H1 (cell line): ENCODE data around the gene GAK. TPM values are rescaled to one million over a fixed set of nuclear protein-coding genes. Genes with fewer than 3 reads are reported as not detected.

Source experiments
- CTCF ChIA-PET: fragments of 300-600 bp; sonication (Branson Sonifier 250); formaldehyde crosslinking; loops from one replicate; lab custom pipeline; 2021; ENCODE audit not compliant: partially characterized antibody; lab: Charles Lee
- POLR2A ChIA-PET: fragments of 300-600 bp; sonication (Branson Sonifier 250); formaldehyde crosslinking; loops from one replicate; lab custom pipeline; 2021; ENCODE audit warnings: inconsistent platforms; ENCODE audit not compliant: partially characterized antibody; lab: Charles Lee
- DNase-seq, 2 experiments: peaks; one replicate each; pipeline versions ENCODE4 v3.0.0 to v3.0.0-alpha.2; 2010 to 2022; ENCODE audit warnings: low spot score in 2 of 2, low read depth in 1 of 2, mixed read lengths in 1 of 2
- FAIRE-seq: peaks from 2 replicates; lab custom pipeline; 2011; peaks lifted over from hg19 to GRCh38; lab: Jason Lieb, UNC
- H2AFZ ChIP-seq: 2 replicates; pipeline ENCODE4 v1.8.1; 2012; ENCODE audit warnings: low read length, inconsistent platforms
- H2AK5ac ChIP-seq: 2 replicates; pipeline ENCODE4 v1.6.1; 2013; ENCODE audit warnings: low read depth, low read length
- H2BK120ac ChIP-seq: replicated peaks from 2 replicates; pipeline ENCODE3; 2013; ENCODE audit warnings: low read depth, low read length, inconsistent platforms
- H2BK12ac ChIP-seq: 2 replicates; pipeline ENCODE4 v1.6.1; 2013; ENCODE audit warnings: low read depth, low read length
- H2BK15ac ChIP-seq: 2 replicates; pipeline ENCODE4 v1.6.1; 2013; ENCODE audit warnings: low read length
- H2BK20ac ChIP-seq: 2 replicates; pipeline ENCODE4 v1.6.1; 2013; ENCODE audit warnings: low read length
- H2BK5ac ChIP-seq: 2 replicates; pipeline ENCODE4 v1.6.1; 2013; ENCODE audit warnings: low read depth, low read length
- H3K14ac ChIP-seq: 2 replicates; pipeline ENCODE4 v1.6.1; 2013; ENCODE audit warnings: inconsistent platforms; ENCODE audit not compliant: insufficient read length
- H3K18ac ChIP-seq: 2 replicates; pipeline ENCODE4 v1.6.1; 2013; ENCODE audit warnings: low read length; ENCODE audit errors: extremely low read depth
- H3K23ac ChIP-seq: 2 replicates; pipeline ENCODE4 v1.6.1; 2013; ENCODE audit warnings: inconsistent platforms; ENCODE audit not compliant: insufficient read length
- H3K23me2 ChIP-seq: 2 replicates; pipeline ENCODE4 v1.6.1; 2013; ENCODE audit warnings: low read depth, low read length
- H3K27ac ChIP-seq: 2 replicates; pipeline ENCODE4 v1.6.1; 2011; ENCODE audit warnings: low read depth, low read length, inconsistent platforms
- H3K27me3 ChIP-seq, 4 experiments: replicated peaks in 1 of 4; 1 replicate in 1 of 4; 2 replicates in 3 of 4; pipeline versions ENCODE4 v1.6.1 to v1.8.1; 2011 to 2013; ENCODE audit warnings: low read length in 3 of 4, mild to moderate bottlenecking in 3 of 4, inconsistent platforms in 2 of 4, mixed read lengths in 2 of 4, moderate library complexity in 1 of 4; ENCODE audit not compliant: control insufficient read depth in 3 of 4, insufficient read depth in 3 of 4; ENCODE audit errors: extremely low read depth in 1 of 4
- H3K36me3 ChIP-seq, 4 experiments: 2 replicates each; pipeline versions ENCODE4 v1.6.1 to v1.8.1; 2011 to 2013; ENCODE audit warnings: mild to moderate bottlenecking in 4 of 4, low read length in 3 of 4, moderate library complexity in 2 of 4, control low read depth in 1 of 4, inconsistent platforms in 1 of 4; ENCODE audit not compliant: insufficient read depth in 4 of 4, control insufficient read depth in 2 of 4
- H3K4ac ChIP-seq: replicated peaks from 2 replicates; pipeline ENCODE3; 2013; ENCODE audit warnings: low read length, low read depth, mixed read lengths, inconsistent platforms; ENCODE audit not compliant: insufficient read length
- H3K4me1 ChIP-seq, 4 experiments: replicated peaks in 1 of 4; 1 replicate in 1 of 4; 2 replicates in 3 of 4; pipeline versions ENCODE4 v1.6.1 to v1.8.1; 2011 to 2013; ENCODE audit warnings: low read length in 3 of 4, inconsistent platforms in 2 of 4, mixed read lengths in 1 of 4; ENCODE audit not compliant: insufficient read depth in 4 of 4, control insufficient read depth in 3 of 4
- H3K4me2 ChIP-seq, 2 experiments: 2 replicates each; pipeline versions ENCODE4 v1.6.1 to v1.8.1; 2011 to 2013; ENCODE audit warnings: low read depth in 2 of 2, low read length in 2 of 2, control low read depth in 1 of 2, inconsistent platforms in 1 of 2, mild to moderate bottlenecking in 1 of 2; ENCODE audit not compliant: insufficient read depth in 1 of 2
- H3K4me3 ChIP-seq, 4 experiments: fragments of 200-600, 300-600 bp in 1 of 4; sonication (generic), shearing (Covaris generic), sonication (Bioruptor Twin) in 1 of 4; 2 replicates each; pipeline versions ENCODE4 v1.5.1 to v1.8.1; 2011 to 2016; ENCODE audit warnings: low read length in 4 of 4, low read depth in 3 of 4, control low read depth in 2 of 4, inconsistent platforms in 2 of 4, mild to moderate bottlenecking in 2 of 4, mixed read lengths in 1 of 4, moderate library complexity in 1 of 4; ENCODE audit not compliant: insufficient read depth in 2 of 4; ENCODE audit errors: extremely low read depth in 1 of 4
- H3K56ac ChIP-seq: replicated peaks from 2 replicates; pipeline ENCODE3; 2013; ENCODE audit warnings: low read depth, mild to moderate bottlenecking, mixed read lengths, low read length, inconsistent platforms; ENCODE audit not compliant: insufficient read length
- H3K79me1 ChIP-seq: 2 replicates; pipeline ENCODE4 v1.6.1; 2013; ENCODE audit warnings: low read depth, low read length, control low read depth
- H3K79me2 ChIP-seq, 2 experiments: 2 replicates each; pipeline versions ENCODE4 v1.6.1 to v1.8.1; 2012 to 2013; ENCODE audit warnings: low read length in 2 of 2, mild to moderate bottlenecking in 2 of 2, inconsistent platforms in 1 of 2; ENCODE audit not compliant: insufficient read depth in 2 of 2, control insufficient read depth in 1 of 2
- H3K9ac ChIP-seq, 4 experiments: replicated peaks in 1 of 4; 1 replicate in 1 of 4; 2 replicates in 3 of 4; pipeline versions ENCODE4 v1.6.1 to v1.8.1; 2011 to 2013; ENCODE audit warnings: low read depth in 3 of 4, low read length in 3 of 4, control low read depth in 2 of 4, mild to moderate bottlenecking in 2 of 4, moderate library complexity in 2 of 4, inconsistent platforms in 1 of 4; ENCODE audit errors: extremely low read depth in 1 of 4
- H3K9me3 ChIP-seq, 2 experiments: 2 replicates each; pipeline versions ENCODE4 v1.6.1 to v1.8.1; 2012 to 2013; ENCODE audit warnings: mild to moderate bottlenecking in 2 of 2, moderate library complexity in 2 of 2, control low read depth in 1 of 2, inconsistent platforms in 1 of 2, low read depth in 1 of 2, low read length in 1 of 2, mixed read lengths in 1 of 2; ENCODE audit not compliant: insufficient read depth in 2 of 2
- H4K20me1 ChIP-seq, 2 experiments: replicated peaks in 1 of 2; 2 replicates each; pipeline versions ENCODE3 to v1.8.1; 2011 to 2013; ENCODE audit warnings: inconsistent platforms in 2 of 2, low read length in 2 of 2, mild to moderate bottlenecking in 1 of 2; ENCODE audit not compliant: insufficient read depth in 2 of 2, control insufficient read depth in 1 of 2
- H4K5ac ChIP-seq: 2 replicates; pipeline ENCODE4 v1.6.1; 2013; ENCODE audit warnings: low read length, low read depth, mixed read lengths, inconsistent platforms; ENCODE audit not compliant: insufficient read length
- H4K8ac ChIP-seq: 2 replicates; pipeline ENCODE4 v1.8.0; 2013; ENCODE audit warnings: mild to moderate bottlenecking, moderate library complexity, low read length, inconsistent platforms; ENCODE audit not compliant: insufficient read depth; ENCODE audit errors: extremely low read depth
- H4K91ac ChIP-seq: replicated peaks from 2 replicates; pipeline ENCODE3; 2013; ENCODE audit warnings: low read length, mixed read lengths, inconsistent platforms; ENCODE audit not compliant: insufficient read length
- CEBPB ChIP-seq: IDR thresholded peaks from 2 replicates; pipeline ENCODE4 v1.6.1; 2012; ENCODE audit warnings: low read depth, low read length
- CHD1 ChIP-seq: IDR thresholded peaks from 2 replicates; pipeline ENCODE4 v1.6.1; 2012; ENCODE audit warnings: low read depth, low read length, improper control_type of control experiment
- E2F6 ChIP-seq: IDR thresholded peaks from 2 replicates; pipeline ENCODE4 v1.6.1; 2012; ENCODE audit warnings: inconsistent platforms
- EZH2 ChIP-seq: fragments of 200-600 bp; sonication (generic); IDR thresholded peaks from 2 replicates; pipeline ENCODE4 v1.7.1; 2012; ENCODE audit warnings: low read depth, mild to moderate bottlenecking, moderate library complexity, low read length, inconsistent platforms; ENCODE audit not compliant: severe bottlenecking
- KDM1A ChIP-seq: fragments of 200-600, 300-600 bp; sonication (generic); IDR thresholded peaks from 2 replicates; pipeline ENCODE4 v1.7.1; 2016; ENCODE audit warnings: mild to moderate bottlenecking, low read length, borderline replicate concordance
- KDM4A ChIP-seq: IDR thresholded peaks from one replicate; pipeline ENCODE4 v1.7.1; 2012; ENCODE audit warnings: low read depth, mild to moderate bottlenecking, moderate library complexity, low read length, inconsistent platforms; ENCODE audit not compliant: severe bottlenecking
- RNF2 ChIP-seq: fragments of 200-900, 300-1000 bp; sonication (generic); IDR thresholded peaks from 2 replicates; pipeline ENCODE4 v1.7.1; 2016; ENCODE audit warnings: borderline replicate concordance, low read depth, mild to moderate bottlenecking, antibody characterized with exemption, low read length; ENCODE audit not compliant: poor library complexity, severe bottlenecking; ENCODE audit errors: missing control alignments
- SIRT6 ChIP-seq: IDR thresholded peaks from one replicate; pipeline ENCODE4 v1.7.1; 2012; ENCODE audit warnings: low read length, inconsistent platforms
- SIX5 ChIP-seq: IDR thresholded peaks from 2 replicates; pipeline ENCODE4 v1.6.1; 2011; ENCODE audit warnings: mild to moderate bottlenecking, low read depth, low read length
- TAF7 ChIP-seq: optimal IDR thresholded peaks from 2 replicates; pipeline ENCODE3; 2011; ENCODE audit warnings: low read depth, mild to moderate bottlenecking, inconsistent platforms, low read length, moderate library complexity, borderline replicate concordance
- YY1 ChIP-seq: IDR thresholded peaks from 2 replicates; pipeline ENCODE4 v1.6.1; 2011; ENCODE audit warnings: low read depth, mild to moderate bottlenecking, low read length
- ZNF274 ChIP-seq: IDR thresholded peaks from 2 replicates; pipeline ENCODE4 v1.7.0; 2012; ENCODE audit warnings: low read length, borderline replicate concordance; ENCODE audit errors: extremely low read depth
- WGBS, 2 experiments: shearing (Covaris generic) in 1 of 2; methylation state at CpG; one replicate each; pipeline versions ENCODE4 v1.1.6 to v1.1.7; 2013 to 2015; ENCODE audit warnings: low lambda C conversion rate in 2 of 2, mixed read lengths in 2 of 2, inconsistent platforms in 1 of 2, low coverage in 1 of 2, missing lambda C conversion rate in 1 of 2; ENCODE audit not compliant: insufficient replicate concordance in 2 of 2, insufficient coverage in 1 of 2, insufficient read length in 1 of 2; ENCODE audit errors: extremely low coverage in 1 of 2, missing lambda C conversion rate in 1 of 2; 5-methylcytosine and 5-hydroxymethylcytosine counted together
- polyA plus RNA-seq, 7 experiments: library from polyadenylated mRNA; depleted of rRNA in 3 of 7; stranded (reverse) in 5 of 7; unstranded in 2 of 7; fragments of >200 nt in 5 of 7; fragments of 200-250 nt in 2 of 7; gene quantifications; 1 replicate in 5 of 7; 2 replicates in 1 of 7; 4 replicates in 1 of 7; pipeline versions ENCODE4 v1.2.1 to v1.2.3, GENCODE V29; 2011 to 2013; ENCODE audit warnings: missing spikeins in 2 of 7, mixed read lengths in 2 of 7
- total RNA-seq: library from RNA; stranded (reverse); fragmentation: NEBNext Ultra II Directional; extraction: Animal tissue kit (Norgen Biotek cat#: 25700); gene quantifications from 2 replicates; pipeline ENCODE4 v1.2.1, GENCODE V29; 2021

Gene GAK
- total and polyA plus RNA-seq, 2 of the 8 experiments (the other 6 are each of a cell fraction or from before 2014, with no cell fraction given) = 31.5 to 70.8 TPM

GRCh38 chr4:929096-929765 lies 2.9 kb downstream of the GAK start:
- Histone ChIP-seq H4K8ac (no peak overlapping the region), H4K5ac (no peak overlapping the region), H2BK120ac (no peak overlapping the region), H3K79me1 (peaks cover 22% of the 10 kb centered on the region), H3K23me2 (peaks cover 14% of the 10 kb centered on the region; the same call in 1 of the 2 replicates), H2AFZ (no peak overlapping the region), H3K4me1 (peaks cover 0 to 8% (median 4%) of the 10 kb centered on the region in 4 experiments; a peak in 5 of 7 replicates), H3K14ac (no peak overlapping the region), H3K36me3 (no peaks in the 10 kb centered on the region), H3K4ac (no peak overlapping the region), H3K23ac (no peak overlapping the region), H4K20me1 (peaks cover 10 to 20% of the 10 kb centered on the region in 2 experiments), H3K4me2 (no peak overlapping the region), H3K79me2 (peaks cover 22 to 62% of the 10 kb centered on the region in 2 experiments), H3K27ac (no peak overlapping the region), H3K9me3 (no peaks in the 10 kb centered on the region), H3K18ac (no peak overlapping the region), H2BK5ac (no peak overlapping the region), H2AK5ac (no peak overlapping the region), H2BK12ac (no peak overlapping the region), H3K9ac (no peak overlapping the region), H3K27me3 (no peaks in the 10 kb centered on the region), H3K4me3 (no peak overlapping the region), H2BK20ac (no peak overlapping the region), H2BK15ac (no peak overlapping the region), H3K56ac (no peak overlapping the region), H4K91ac (no peak overlapping the region)
- DNase-seq = no peak
- ChIA-PET CTCF (interaction anchor here (0.6 to 1.7 kb wide), 4 partner anchors 11 to 818 kb away, joined by 3 to 4 read pairs (median 4); partner anchors contain the start of gene IDUA), POLR2A (interaction anchor here (0.6 to 1.4 kb wide), 3 partner anchors 8 to 58 kb away, joined by 3 read pairs; no protein-coding TSS in a partner anchor)
- no peak for FAIRE-seq
- WGBS, 2 experiments = 91% methylated on average over 17 of the region's 17 CpGs; no CpG with 5 or more reads in 1 of the 2 experiments
- TF ChIP-seq EZH2 (no peak), CEBPB (no peak), KDM4A (no peak), SIRT6 (no peak), RNF2 (no peak), E2F6 (no peak), CHD1 (no peak), YY1 (no peak), SIX5 (no peak), TAF7 (no peak), ZNF274 (no peak), KDM1A (no peak)
